Measurements from ENCODE around the gene SLC26A1. TPM values are rescaled to one million over a fixed set of nuclear protein-coding genes. Genes with fewer than 3 reads are reported as not detected.

The SLC26A1 gene
- total RNA-seq, 1 experiment from 2014 or later, result 0.09 TPM

GRCh38 chr4:957231-957580 lies 36.0 kb downstream of the SLC26A1 start:
- H2BK20ac ChIP-seq (ENCODE audit: low read depth, low read length, poor library complexity, severe bottlenecking), result no peak overlapping the region
- H3K27me3 Mint-ChIP-seq (ENCODE audit: low read depth), result no peaks in the 10 kb centered on the region
- H2BK120ac ChIP-seq (ENCODE audit: low read depth, low read length, poor library complexity, severe bottlenecking), result no peak overlapping the region
- H3K27ac ChIP-seq (ENCODE audit: insufficient read length, low read depth, low read length), result no peak overlapping the region
- H4K5ac ChIP-seq (ENCODE audit: insufficient read length, low read depth, low read length), result no peak overlapping the region
- no peaks in the 10 kb centered on the region for H3K4me1 ChIP-seq (ENCODE audit: insufficient read depth, low read length)
- TF ChIP-seq, protein P1, sequence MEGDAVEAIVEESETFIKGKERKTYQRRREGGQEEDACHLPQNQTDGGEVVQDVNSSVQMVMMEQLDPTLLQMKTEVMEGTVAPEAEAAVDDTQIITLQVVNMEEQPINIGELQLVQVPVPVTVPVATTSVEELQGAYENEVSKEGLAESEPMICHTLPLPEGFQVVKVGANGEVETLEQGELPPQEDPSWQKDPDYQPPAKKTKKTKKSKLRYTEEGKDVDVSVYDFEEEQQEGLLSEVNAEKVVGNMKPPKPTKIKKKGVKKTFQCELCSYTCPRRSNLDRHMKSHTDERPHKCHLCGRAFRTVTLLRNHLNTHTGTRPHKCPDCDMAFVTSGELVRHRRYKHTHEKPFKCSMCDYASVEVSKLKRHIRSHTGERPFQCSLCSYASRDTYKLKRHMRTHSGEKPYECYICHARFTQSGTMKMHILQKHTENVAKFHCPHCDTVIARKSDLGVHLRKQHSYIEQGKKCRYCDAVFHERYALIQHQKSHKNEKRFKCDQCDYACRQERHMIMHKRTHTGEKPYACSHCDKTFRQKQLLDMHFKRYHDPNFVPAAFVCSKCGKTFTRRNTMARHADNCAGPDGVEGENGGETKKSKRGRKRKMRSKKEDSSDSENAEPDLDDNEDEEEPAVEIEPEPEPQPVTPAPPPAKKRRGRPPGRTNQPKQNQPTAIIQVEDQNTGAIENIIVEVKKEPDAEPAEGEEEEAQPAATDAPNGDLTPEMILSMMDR (conservative IDR thresholded peaks at IDR 0.05), result no peak
- H3K4me3 Mint-ChIP-seq, result no peak overlapping the region
- H3K27me3 ChIP-seq (ENCODE audit: insufficient read depth, low read length), result no peaks in the 10 kb centered on the region
- no peaks in the 10 kb centered on the region for H3K4me1 Mint-ChIP-seq
- no peaks in the 10 kb centered on the region for H3K79me2 ChIP-seq (ENCODE audit: insufficient read depth, low read length)
- no peak overlapping the region for H3K18ac ChIP-seq (ENCODE audit: insufficient read length, low read depth, low read length)
- no peak overlapping the region for H3T11ph ChIP-seq (ENCODE audit: low read length)
- no peak overlapping the region for H3K4ac ChIP-seq (ENCODE audit: low read depth, low read length)
- no peak overlapping the region for H3K9ac ChIP-seq (ENCODE audit: extremely low read depth, insufficient read length, low read length)
- no peak overlapping the region for H2BK15ac ChIP-seq (ENCODE audit: low read depth, low read length)
- no CpG with 5 or more reads among the region's 8 CpGs for WGBS (ENCODE audit: extremely low coverage, insufficient read length, low lambda C conversion rate)
- no peak overlapping the region for H4K8ac ChIP-seq (replicated peaks; ENCODE audit: insufficient read length, low read depth, low read length)
- DNase-seq, result no peak
- no peaks in the 10 kb centered on the region for H3K9me3 Mint-ChIP-seq
- no peaks in the 10 kb centered on the region for H3K79me1 ChIP-seq (ENCODE audit: insufficient read depth, low read depth, low read length, poor library complexity, severe bottlenecking)
- H3K4me2 ChIP-seq (ENCODE audit: insufficient read depth, insufficient read length, low read length), result no peak overlapping the region
- no peaks in the 10 kb centered on the region for H4K20me1 ChIP-seq (ENCODE audit: control insufficient read depth, insufficient read depth, insufficient read length)
- H3K27ac Mint-ChIP-seq, result no peak overlapping the region
- H2BK5ac ChIP-seq (ENCODE audit: insufficient read length, low read length), result no peak overlapping the region
- no peak overlapping the region for H3K14ac ChIP-seq (ENCODE audit: insufficient read depth, low read length)
- H3K56ac ChIP-seq (ENCODE audit: insufficient read length, low read depth, low read length), result no peak overlapping the region
- no peak overlapping the region for H2BK12ac ChIP-seq (ENCODE audit: insufficient read length, low read depth, low read length)
- H3K9me3 ChIP-seq (ENCODE audit: control insufficient read depth, low read depth, low read length), result no peaks in the 10 kb centered on the region
- no peaks in the 10 kb centered on the region for H3K23me2 ChIP-seq (ENCODE audit: insufficient read length, low read depth, low read length, poor library complexity, severe bottlenecking)
- no peak overlapping the region for H2AK5ac ChIP-seq (ENCODE audit: insufficient read length, low read length)
- H4K91ac ChIP-seq (ENCODE audit: insufficient read length, low read depth, low read length), result no peak overlapping the region
- H3K36me3 Mint-ChIP-seq (ENCODE audit: insufficient read depth in 1 of 3, low read depth in 3 of 3), result peaks cover 0 to 5% (median 0%) of the 10 kb centered on the region in 3 experiments; a peak in 2 of 7 replicates
- no peak overlapping the region for H3K23ac ChIP-seq (ENCODE audit: insufficient read length, low read depth, low read length)
- H2AFZ ChIP-seq (ENCODE audit: low read length), result no peak overlapping the region

Measured in H9 (cell line).